Measurements from ENCODE around the gene NUDCD3.

GRCh38 chr7:44377134-44377463, 113.4 kb downstream of the NUDCD3 start:
- TF ChIP-seq EZH2phosphoT487 (IDR thresholded peaks at IDR 0.05; ENCODE audit: unreplicated experiment): no peak
- no peak for TF ChIP-seq STAT1 (IDR thresholded peaks at IDR 0.05; ENCODE audit: unreplicated experiment)
- TF ChIP-seq CTCF (conservative IDR thresholded peaks at IDR 0.05; ENCODE audit: low read depth in 2 of 2): no peak
- no peak for TF ChIP-seq EZH2 (IDR thresholded peaks at IDR 0.05; ENCODE audit: low read depth, unreplicated experiment)
- TF ChIP-seq POLR2AphosphoS5 (IDR thresholded peaks at IDR 0.05; ENCODE audit: low read depth): no peak
- no peak for TF ChIP-seq REST (IDR thresholded peaks at IDR 0.05; ENCODE audit: unreplicated experiment)
- no peak for TF ChIP-seq NANOG (IDR thresholded peaks at IDR 0.05; ENCODE audit: borderline replicate concordance)
- no peak for TF ChIP-seq ETS1 (IDR thresholded peaks at IDR 0.05)
- no peak for TF ChIP-seq JUNB (IDR thresholded peaks at IDR 0.05; ENCODE audit: unreplicated experiment)
- no peak for TF ChIP-seq CREB1 (CRISPR knock-in tag; IDR thresholded peaks at IDR 0.05; ENCODE audit: low read depth)
- no peak for TF ChIP-seq ZNF331 (CRISPR knock-in tag; IDR thresholded peaks at IDR 0.05; ENCODE audit: low read depth)
